H1 (cell line): ENCODE results near the gene FYB2. TPM values are rescaled to one million over a fixed set of nuclear protein-coding genes. Genes with fewer than 3 reads are reported as not detected.

Source experiments
- CTCF ChIA-PET: fragments of 300-600 bp; sonication (Branson Sonifier 250); formaldehyde crosslinking; loops from one replicate; lab custom pipeline; 2021; ENCODE audit not compliant: partially characterized antibody; lab: Charles Lee
- POLR2A ChIA-PET: fragments of 300-600 bp; sonication (Branson Sonifier 250); formaldehyde crosslinking; loops from one replicate; lab custom pipeline; 2021; ENCODE audit warnings: inconsistent platforms; ENCODE audit not compliant: partially characterized antibody; lab: Charles Lee
- DNase-seq, 2 experiments: peaks; one replicate each; pipeline versions ENCODE4 v3.0.0 to v3.0.0-alpha.2; 2010 to 2022; ENCODE audit warnings: low spot score in 2 of 2, low read depth in 1 of 2, mixed read lengths in 1 of 2
- FAIRE-seq: peaks from 2 replicates; lab custom pipeline; 2011; peaks lifted over from hg19 to GRCh38; lab: Jason Lieb, UNC
- H2AFZ ChIP-seq: 2 replicates; pipeline ENCODE4 v1.8.1; 2012; ENCODE audit warnings: low read length, inconsistent platforms
- H2AK5ac ChIP-seq: 2 replicates; pipeline ENCODE4 v1.6.1; 2013; ENCODE audit warnings: low read depth, low read length
- H2BK120ac ChIP-seq: replicated peaks from 2 replicates; pipeline ENCODE3; 2013; ENCODE audit warnings: low read depth, low read length, inconsistent platforms
- H2BK12ac ChIP-seq: 2 replicates; pipeline ENCODE4 v1.6.1; 2013; ENCODE audit warnings: low read depth, low read length
- H2BK15ac ChIP-seq: 2 replicates; pipeline ENCODE4 v1.6.1; 2013; ENCODE audit warnings: low read length
- H2BK20ac ChIP-seq: 2 replicates; pipeline ENCODE4 v1.6.1; 2013; ENCODE audit warnings: low read length
- H2BK5ac ChIP-seq: 2 replicates; pipeline ENCODE4 v1.6.1; 2013; ENCODE audit warnings: low read depth, low read length
- H3K14ac ChIP-seq: 2 replicates; pipeline ENCODE4 v1.6.1; 2013; ENCODE audit warnings: inconsistent platforms; ENCODE audit not compliant: insufficient read length
- H3K18ac ChIP-seq: 2 replicates; pipeline ENCODE4 v1.6.1; 2013; ENCODE audit warnings: low read length; ENCODE audit errors: extremely low read depth
- H3K23ac ChIP-seq: 2 replicates; pipeline ENCODE4 v1.6.1; 2013; ENCODE audit warnings: inconsistent platforms; ENCODE audit not compliant: insufficient read length
- H3K23me2 ChIP-seq: 2 replicates; pipeline ENCODE4 v1.6.1; 2013; ENCODE audit warnings: low read depth, low read length
- H3K27ac ChIP-seq: 2 replicates; pipeline ENCODE4 v1.6.1; 2011; ENCODE audit warnings: low read depth, low read length, inconsistent platforms
- H3K27me3 ChIP-seq, 4 experiments: replicated peaks in 1 of 4; 1 replicate in 1 of 4; 2 replicates in 3 of 4; pipeline versions ENCODE4 v1.6.1 to v1.8.1; 2011 to 2013; ENCODE audit warnings: low read length in 3 of 4, mild to moderate bottlenecking in 3 of 4, inconsistent platforms in 2 of 4, mixed read lengths in 2 of 4, moderate library complexity in 1 of 4; ENCODE audit not compliant: control insufficient read depth in 3 of 4, insufficient read depth in 3 of 4; ENCODE audit errors: extremely low read depth in 1 of 4
- H3K36me3 ChIP-seq, 4 experiments: 2 replicates each; pipeline versions ENCODE4 v1.6.1 to v1.8.1; 2011 to 2013; ENCODE audit warnings: mild to moderate bottlenecking in 4 of 4, low read length in 3 of 4, moderate library complexity in 2 of 4, control low read depth in 1 of 4, inconsistent platforms in 1 of 4; ENCODE audit not compliant: insufficient read depth in 4 of 4, control insufficient read depth in 2 of 4
- H3K4ac ChIP-seq: replicated peaks from 2 replicates; pipeline ENCODE3; 2013; ENCODE audit warnings: low read length, low read depth, mixed read lengths, inconsistent platforms; ENCODE audit not compliant: insufficient read length
- H3K4me1 ChIP-seq, 4 experiments: replicated peaks in 1 of 4; 1 replicate in 1 of 4; 2 replicates in 3 of 4; pipeline versions ENCODE4 v1.6.1 to v1.8.1; 2011 to 2013; ENCODE audit warnings: low read length in 3 of 4, inconsistent platforms in 2 of 4, mixed read lengths in 1 of 4; ENCODE audit not compliant: insufficient read depth in 4 of 4, control insufficient read depth in 3 of 4
- H3K4me2 ChIP-seq, 2 experiments: 2 replicates each; pipeline versions ENCODE4 v1.6.1 to v1.8.1; 2011 to 2013; ENCODE audit warnings: low read depth in 2 of 2, low read length in 2 of 2, control low read depth in 1 of 2, inconsistent platforms in 1 of 2, mild to moderate bottlenecking in 1 of 2; ENCODE audit not compliant: insufficient read depth in 1 of 2
- H3K4me3 ChIP-seq, 4 experiments: fragments of 200-600, 300-600 bp in 1 of 4; sonication (generic), shearing (Covaris generic), sonication (Bioruptor Twin) in 1 of 4; 2 replicates each; pipeline versions ENCODE4 v1.5.1 to v1.8.1; 2011 to 2016; ENCODE audit warnings: low read length in 4 of 4, low read depth in 3 of 4, control low read depth in 2 of 4, inconsistent platforms in 2 of 4, mild to moderate bottlenecking in 2 of 4, mixed read lengths in 1 of 4, moderate library complexity in 1 of 4; ENCODE audit not compliant: insufficient read depth in 2 of 4; ENCODE audit errors: extremely low read depth in 1 of 4
- H3K56ac ChIP-seq: replicated peaks from 2 replicates; pipeline ENCODE3; 2013; ENCODE audit warnings: low read depth, mild to moderate bottlenecking, mixed read lengths, low read length, inconsistent platforms; ENCODE audit not compliant: insufficient read length
- H3K79me1 ChIP-seq: 2 replicates; pipeline ENCODE4 v1.6.1; 2013; ENCODE audit warnings: low read depth, low read length, control low read depth
- H3K79me2 ChIP-seq, 2 experiments: 2 replicates each; pipeline versions ENCODE4 v1.6.1 to v1.8.1; 2012 to 2013; ENCODE audit warnings: low read length in 2 of 2, mild to moderate bottlenecking in 2 of 2, inconsistent platforms in 1 of 2; ENCODE audit not compliant: insufficient read depth in 2 of 2, control insufficient read depth in 1 of 2
- H3K9ac ChIP-seq, 4 experiments: replicated peaks in 1 of 4; 1 replicate in 1 of 4; 2 replicates in 3 of 4; pipeline versions ENCODE4 v1.6.1 to v1.8.1; 2011 to 2013; ENCODE audit warnings: low read depth in 3 of 4, low read length in 3 of 4, control low read depth in 2 of 4, mild to moderate bottlenecking in 2 of 4, moderate library complexity in 2 of 4, inconsistent platforms in 1 of 4; ENCODE audit errors: extremely low read depth in 1 of 4
- H3K9me3 ChIP-seq, 2 experiments: 2 replicates each; pipeline versions ENCODE4 v1.6.1 to v1.8.1; 2012 to 2013; ENCODE audit warnings: mild to moderate bottlenecking in 2 of 2, moderate library complexity in 2 of 2, control low read depth in 1 of 2, inconsistent platforms in 1 of 2, low read depth in 1 of 2, low read length in 1 of 2, mixed read lengths in 1 of 2; ENCODE audit not compliant: insufficient read depth in 2 of 2
- H4K20me1 ChIP-seq, 2 experiments: replicated peaks in 1 of 2; 2 replicates each; pipeline versions ENCODE3 to v1.8.1; 2011 to 2013; ENCODE audit warnings: inconsistent platforms in 2 of 2, low read length in 2 of 2, mild to moderate bottlenecking in 1 of 2; ENCODE audit not compliant: insufficient read depth in 2 of 2, control insufficient read depth in 1 of 2
- H4K5ac ChIP-seq: 2 replicates; pipeline ENCODE4 v1.6.1; 2013; ENCODE audit warnings: low read length, low read depth, mixed read lengths, inconsistent platforms; ENCODE audit not compliant: insufficient read length
- H4K8ac ChIP-seq: 2 replicates; pipeline ENCODE4 v1.8.0; 2013; ENCODE audit warnings: mild to moderate bottlenecking, moderate library complexity, low read length, inconsistent platforms; ENCODE audit not compliant: insufficient read depth; ENCODE audit errors: extremely low read depth
- H4K91ac ChIP-seq: replicated peaks from 2 replicates; pipeline ENCODE3; 2013; ENCODE audit warnings: low read length, mixed read lengths, inconsistent platforms; ENCODE audit not compliant: insufficient read length
- ASH2L ChIP-seq: fragments of 200-600, 300-600 bp; sonication (generic); IDR thresholded peaks from one replicate; pipeline ENCODE4 v1.7.1; 2017; ENCODE audit warnings: low read length
- WGBS, 2 experiments: shearing (Covaris generic) in 1 of 2; methylation state at CpG; one replicate each; pipeline versions ENCODE4 v1.1.6 to v1.1.7; 2013 to 2015; ENCODE audit warnings: low lambda C conversion rate in 2 of 2, mixed read lengths in 2 of 2, inconsistent platforms in 1 of 2, low coverage in 1 of 2, missing lambda C conversion rate in 1 of 2; ENCODE audit not compliant: insufficient replicate concordance in 2 of 2, insufficient coverage in 1 of 2, insufficient read length in 1 of 2; ENCODE audit errors: extremely low coverage in 1 of 2, missing lambda C conversion rate in 1 of 2; 5-methylcytosine and 5-hydroxymethylcytosine counted together
- polyA plus RNA-seq, 7 experiments: library from polyadenylated mRNA; depleted of rRNA in 3 of 7; stranded (reverse) in 5 of 7; unstranded in 2 of 7; fragments of >200 nt in 5 of 7; fragments of 200-250 nt in 2 of 7; gene quantifications; 1 replicate in 5 of 7; 2 replicates in 1 of 7; 4 replicates in 1 of 7; pipeline versions ENCODE4 v1.2.1 to v1.2.3, GENCODE V29; 2011 to 2013; ENCODE audit warnings: missing spikeins in 2 of 7, mixed read lengths in 2 of 7
- total RNA-seq: library from RNA; stranded (reverse); fragmentation: NEBNext Ultra II Directional; extraction: Animal tissue kit (Norgen Biotek cat#: 25700); gene quantifications from 2 replicates; pipeline ENCODE4 v1.2.1, GENCODE V29; 2021

The FYB2 gene
- total and polyA plus RNA-seq, 2 of the 8 experiments (the other 6 are each of a cell fraction or from before 2014, with no cell fraction given): 0.11 to 0.17 TPM

DNA sequence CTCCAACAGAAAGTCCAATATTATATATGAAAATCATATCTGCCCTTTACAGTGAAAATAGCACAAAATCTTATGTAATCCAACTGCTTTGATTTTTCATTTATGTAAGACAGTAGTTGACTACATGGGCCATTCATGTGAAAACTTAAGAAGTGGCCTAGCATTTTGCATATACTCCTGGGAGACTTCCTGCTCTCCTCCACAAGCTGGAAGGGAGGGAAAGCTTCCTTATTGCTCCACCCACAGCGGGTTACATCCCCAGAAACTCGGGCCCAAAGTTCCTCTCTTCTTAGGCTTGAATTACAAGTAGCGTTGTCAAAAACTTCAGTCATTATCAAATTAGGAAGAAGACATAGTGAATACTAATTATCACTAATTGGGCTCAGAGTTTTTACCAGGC, 29.2 kb downstream of the FYB2 start:
- Histone ChIP-seq H2AFZ (no peak overlapping the region), H4K5ac (no peak overlapping the region), H4K91ac (no peak overlapping the region), H3K56ac (no peak overlapping the region), H3K18ac (no peak overlapping the region), H4K8ac (no peak overlapping the region), H4K20me1 (no peaks in the 10 kb centered on the region), H3K4me3 (no peak overlapping the region), H3K14ac (no peak overlapping the region), H3K23me2 (no peaks in the 10 kb centered on the region), H2AK5ac (no peak overlapping the region), H3K4me1 (no peaks in the 10 kb centered on the region), H3K9me3 (no peaks in the 10 kb centered on the region), H2BK12ac (no peak overlapping the region), H3K4ac (no peak overlapping the region), H3K9ac (no peak overlapping the region), H3K79me1 (no peaks in the 10 kb centered on the region), H3K4me2 (no peak overlapping the region), H3K27ac (no peak overlapping the region), H2BK5ac (no peak overlapping the region), H3K23ac (no peak overlapping the region), H2BK120ac (no peak overlapping the region), H3K36me3 (no peaks in the 10 kb centered on the region), H2BK15ac (no peak overlapping the region), H3K79me2 (no peaks in the 10 kb centered on the region), H3K27me3 (no peaks in the 10 kb centered on the region), H2BK20ac (no peak overlapping the region)
- ChIA-PET POLR2A (no interaction called here), CTCF (interaction anchor here (1.1 to 2.9 kb wide), 4 partner anchors 11 to 31 kb away, joined by 4 to 13 read pairs (median 6); no protein-coding TSS in a partner anchor)
- WGBS, 2 experiments: 91% methylated on average over 3 of the region's 3 CpGs; no CpG with 5 or more reads in 1 of the 2 experiments
- TF ChIP-seq ASH2L: no peak
- FAIRE-seq (no peak), DNase-seq (no peak)
